ENCODE measurements around the gene NTN1. TPM values are rescaled to one million over a fixed set of nuclear protein-coding genes. Genes with fewer than 3 reads are reported as not detected.

NTN1 gene
- total RNA-seq, 2 donors from 2014 or later: 3.6 to 4.0 TPM

DNA sequence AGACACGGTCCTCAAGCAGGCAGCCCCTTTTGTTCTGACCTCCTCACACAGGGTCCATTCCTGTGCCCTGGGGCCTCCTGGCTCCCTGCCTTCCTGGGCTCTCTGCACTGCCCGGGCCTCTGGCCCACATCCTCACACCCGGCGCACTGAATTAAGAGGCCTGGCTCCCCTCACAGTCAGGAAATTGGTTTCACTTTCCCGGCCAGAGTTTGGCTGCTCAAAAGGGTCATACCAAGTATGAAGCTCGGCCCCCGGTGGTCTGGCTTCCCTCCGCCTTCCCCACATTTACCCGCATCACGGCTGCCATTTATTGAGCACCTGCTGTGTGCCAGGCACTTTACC, 220.0 kb downstream of the NTN1 start:
- DNase-seq (peak in 2 of 4 donors; percentile 22 to 27), ATAC-seq (no peak)
- Histone ChIP-seq H3K27ac (peak overlapping the region; percentile 63 to 93 (median 91)), H3K4me1 (peaks cover 27% of the 10 kb centered on the region), H3K27me3 (no peaks in the 10 kb centered on the region), H3K4me3 (no peak overlapping the region), H3K9me3 (no peaks in the 10 kb centered on the region), H3K36me3 (replicated peaks in 1 of 2; ENCODE audit: insufficient read depth in 1 of 2, low read depth in 2 of 2) (no peaks in the 10 kb centered on the region)
- TF ChIP-seq, protein P1, sequence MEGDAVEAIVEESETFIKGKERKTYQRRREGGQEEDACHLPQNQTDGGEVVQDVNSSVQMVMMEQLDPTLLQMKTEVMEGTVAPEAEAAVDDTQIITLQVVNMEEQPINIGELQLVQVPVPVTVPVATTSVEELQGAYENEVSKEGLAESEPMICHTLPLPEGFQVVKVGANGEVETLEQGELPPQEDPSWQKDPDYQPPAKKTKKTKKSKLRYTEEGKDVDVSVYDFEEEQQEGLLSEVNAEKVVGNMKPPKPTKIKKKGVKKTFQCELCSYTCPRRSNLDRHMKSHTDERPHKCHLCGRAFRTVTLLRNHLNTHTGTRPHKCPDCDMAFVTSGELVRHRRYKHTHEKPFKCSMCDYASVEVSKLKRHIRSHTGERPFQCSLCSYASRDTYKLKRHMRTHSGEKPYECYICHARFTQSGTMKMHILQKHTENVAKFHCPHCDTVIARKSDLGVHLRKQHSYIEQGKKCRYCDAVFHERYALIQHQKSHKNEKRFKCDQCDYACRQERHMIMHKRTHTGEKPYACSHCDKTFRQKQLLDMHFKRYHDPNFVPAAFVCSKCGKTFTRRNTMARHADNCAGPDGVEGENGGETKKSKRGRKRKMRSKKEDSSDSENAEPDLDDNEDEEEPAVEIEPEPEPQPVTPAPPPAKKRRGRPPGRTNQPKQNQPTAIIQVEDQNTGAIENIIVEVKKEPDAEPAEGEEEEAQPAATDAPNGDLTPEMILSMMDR (IDR thresholded peaks at IDR 0.05): no peak
- TF ChIP-seq POLR2A (IDR thresholded peaks at IDR 0.05): no peak
- 50 to 68% methylated on average over 4 to 10 of the region's 10 CpGs for WGBS, 2 donors
- intact Hi-C loops (cut with DNase I): no loop called here

- intact Hi-C loops (cut with DNase I): no loop called here
- peaks cover 27% of the 10 kb centered on the region for H3K4me1 ChIP-seq
- DNase-seq (peak in 1 of 4 donors; percentile 29), ATAC-seq (no peak)
- no peak for TF ChIP-seq POLR2A (IDR thresholded peaks at IDR 0.05)
- TF ChIP-seq, protein P1 (IDR thresholded peaks at IDR 0.05): no peak
- no peaks in the 10 kb centered on the region for H3K36me3 ChIP-seq (replicated peaks in 1 of 2; ENCODE audit: insufficient read depth in 1 of 2, low read depth in 2 of 2)
- H3K27me3 ChIP-seq: no peaks in the 10 kb centered on the region
- WGBS, 2 donors: 70 to 75% methylated on average over 3 to 12 of the region's 16 CpGs
- H3K27ac ChIP-seq: peak overlapping the region in 3 of 4 donors; percentile 89 to 93 (median 93)
- no peaks in the 10 kb centered on the region for H3K9me3 ChIP-seq
- H3K4me3 ChIP-seq: no peak overlapping the region
Observed at GRCh38 chr17:9241774-9242496, 220.6 kb downstream of the NTN1 start.

DNA sequence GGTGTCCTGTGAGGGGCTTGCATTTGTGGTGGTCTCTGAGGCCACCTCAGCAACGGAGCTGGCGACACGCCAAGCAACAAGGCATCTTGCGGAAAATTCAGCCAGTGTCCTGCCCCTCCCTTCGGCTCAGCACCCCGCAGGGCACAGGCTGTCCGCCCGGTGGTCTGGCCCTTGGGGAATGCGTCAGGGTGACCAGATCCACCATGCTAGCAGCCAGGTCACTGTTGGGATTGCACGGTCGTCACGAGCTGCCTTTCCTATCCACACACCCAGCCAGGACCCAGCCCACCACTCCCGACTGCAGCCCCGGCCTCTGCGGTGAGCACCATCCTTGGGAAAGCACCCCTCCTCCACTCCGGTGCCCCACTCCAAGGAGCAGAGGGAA, 221.2 kb downstream of the NTN1 start:
- H3K36me3 ChIP-seq (replicated peaks in 1 of 2; ENCODE audit: insufficient read depth in 1 of 2, low read depth in 2 of 2): no peaks in the 10 kb centered on the region
- H3K27me3 ChIP-seq: no peaks in the 10 kb centered on the region
- no peaks in the 10 kb centered on the region for H3K9me3 ChIP-seq
- 83 to 100% methylated on average over 8 to 16 of the region's 16 CpGs for WGBS, 2 donors
- no peak overlapping the region for H3K4me3 ChIP-seq
- ATAC-seq: no peak
- peaks cover 27% of the 10 kb centered on the region for H3K4me1 ChIP-seq
- H3K27ac ChIP-seq: peak overlapping the region in 1 of 4 donors; percentile 89
- no peak for TF ChIP-seq POLR2A (IDR thresholded peaks at IDR 0.05)
- TF ChIP-seq, protein P1 (IDR thresholded peaks at IDR 0.05): no peak
- DNase-seq: peak in 1 of 4 donors; percentile 27
- intact Hi-C loops (cut with DNase I): no loop called here

DNA sequence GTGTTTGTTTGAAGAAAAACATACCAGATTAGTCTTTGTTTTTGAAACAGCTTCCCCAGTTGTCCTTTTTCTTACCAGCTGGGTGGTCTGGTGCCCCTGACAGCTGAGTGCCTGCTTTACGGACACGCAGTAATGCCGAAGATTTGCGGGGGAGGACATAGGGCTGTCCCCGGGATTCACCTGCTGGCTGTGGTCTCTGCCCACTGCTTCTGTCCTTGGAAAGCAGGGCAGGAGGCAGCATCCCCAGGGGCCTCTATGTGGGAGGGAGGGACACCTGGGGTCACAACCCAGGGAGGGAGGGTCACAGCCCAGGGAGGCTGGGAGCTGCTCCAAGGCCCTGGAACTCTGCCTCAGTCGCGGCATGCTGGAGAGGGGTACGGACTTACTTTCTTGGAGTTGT, 221.7 kb downstream of the NTN1 start:
- DNase-seq: no peak
- intact Hi-C loops (cut with DNase I): no loop called here
- H3K27me3 ChIP-seq: no peaks in the 10 kb centered on the region

More for the DNA sequence above, 221.7 kb downstream of the NTN1 start:
- Histone ChIP-seq H3K4me1 (peaks cover 27% of the 10 kb centered on the region), H3K36me3 (replicated peaks in 1 of 2; ENCODE audit: insufficient read depth in 1 of 2, low read depth in 2 of 2) (no peaks in the 10 kb centered on the region), H3K27ac (no peak overlapping the region), H3K9me3 (no peaks in the 10 kb centered on the region), H3K4me3 (no peak overlapping the region)
- TF ChIP-seq, protein P1 (IDR thresholded peaks at IDR 0.05): no peak
- no peak for TF ChIP-seq POLR2A (IDR thresholded peaks at IDR 0.05)
- 86 to 89% methylated on average over 7 to 8 of the region's 8 CpGs for WGBS, 2 donors
- ATAC-seq: no peak
